GM12865 (cell line): ENCODE data around the gene PDCD4.

Source experiments
- DNase-seq: peaks from one replicate; pipeline ENCODE4 v3.0.0; 2010; ENCODE audit warnings: low read depth
- H3K4me3 ChIP-seq: 2 replicates; pipeline ENCODE4 v1.5.1; 2011; ENCODE audit warnings: mild to moderate bottlenecking, low read depth, low read length, control low read depth
- TF ChIP-seq, protein P1 (sequence below): IDR thresholded peaks from 2 replicates; pipeline ENCODE4 v1.5.1; 2011; ENCODE audit warnings: low read length, control low read depth, low read depth, inconsistent platforms; ENCODE audit not compliant: insufficient read depth; ENCODE audit errors: missing control alignments

PDCD4 gene

GRCh38 chr10:110827410-110827809 is 44.3 kb upstream of the PDCD4 start:
- DNase-seq, result no peak
- TF ChIP-seq, protein P1, sequence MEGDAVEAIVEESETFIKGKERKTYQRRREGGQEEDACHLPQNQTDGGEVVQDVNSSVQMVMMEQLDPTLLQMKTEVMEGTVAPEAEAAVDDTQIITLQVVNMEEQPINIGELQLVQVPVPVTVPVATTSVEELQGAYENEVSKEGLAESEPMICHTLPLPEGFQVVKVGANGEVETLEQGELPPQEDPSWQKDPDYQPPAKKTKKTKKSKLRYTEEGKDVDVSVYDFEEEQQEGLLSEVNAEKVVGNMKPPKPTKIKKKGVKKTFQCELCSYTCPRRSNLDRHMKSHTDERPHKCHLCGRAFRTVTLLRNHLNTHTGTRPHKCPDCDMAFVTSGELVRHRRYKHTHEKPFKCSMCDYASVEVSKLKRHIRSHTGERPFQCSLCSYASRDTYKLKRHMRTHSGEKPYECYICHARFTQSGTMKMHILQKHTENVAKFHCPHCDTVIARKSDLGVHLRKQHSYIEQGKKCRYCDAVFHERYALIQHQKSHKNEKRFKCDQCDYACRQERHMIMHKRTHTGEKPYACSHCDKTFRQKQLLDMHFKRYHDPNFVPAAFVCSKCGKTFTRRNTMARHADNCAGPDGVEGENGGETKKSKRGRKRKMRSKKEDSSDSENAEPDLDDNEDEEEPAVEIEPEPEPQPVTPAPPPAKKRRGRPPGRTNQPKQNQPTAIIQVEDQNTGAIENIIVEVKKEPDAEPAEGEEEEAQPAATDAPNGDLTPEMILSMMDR, result no peak
- H3K4me3 ChIP-seq, result no peak overlapping the region

GRCh38 chr10:110827875-110828274 is 43.9 kb upstream of the PDCD4 start:
- DNase-seq, result no peak
- TF ChIP-seq, protein P1, result no peak
- no peak overlapping the region for H3K4me3 ChIP-seq

DNA sequence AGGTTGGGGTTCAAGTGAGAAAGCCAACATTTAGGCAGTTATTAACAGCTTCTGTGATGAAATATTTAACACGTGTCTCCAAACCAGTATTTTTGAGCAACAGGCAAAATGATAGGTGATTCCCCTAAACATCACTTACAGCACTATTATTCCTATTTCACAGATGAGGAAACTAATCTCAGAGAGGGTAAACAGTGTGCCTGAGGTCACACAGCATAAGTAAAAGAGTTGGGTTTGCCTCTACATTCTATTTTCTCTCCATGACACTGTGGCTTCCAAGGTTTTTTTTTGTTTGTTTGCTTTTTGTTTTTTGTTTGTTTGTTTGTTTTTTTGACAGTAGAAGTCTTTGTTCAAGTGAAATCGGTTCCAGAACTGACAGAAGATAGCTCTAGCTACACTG is 43.2 kb upstream of the PDCD4 start:
- TF ChIP-seq, protein P1, result no peak
- DNase-seq, result no peak
- no peak overlapping the region for H3K4me3 ChIP-seq

GRCh38 chr10:110829721-110830410 is 41.9 kb upstream of the PDCD4 start:
- TF ChIP-seq, protein P1, result no peak
- no peak for DNase-seq
- no peak overlapping the region for H3K4me3 ChIP-seq

GRCh38 chr10:110833234-110833940 is 38.3 kb upstream of the PDCD4 start:
- TF ChIP-seq, protein P1, result no peak

GRCh38 chr10:110833941-110834628 is 37.6 kb upstream of the PDCD4 start:
- no peak for DNase-seq
- no peak overlapping the region for H3K4me3 ChIP-seq
- TF ChIP-seq, protein P1, result no peak

More at GRCh38 chr10:110833234-110833940, 38.3 kb upstream of the PDCD4 start:
- no peak for DNase-seq
- no peak overlapping the region for H3K4me3 ChIP-seq
